ENCODE results near the gene CLIC3.
"Not testable (repeated sequence)": the region's sequence is repeated elsewhere in the genome, so short reads cannot be mapped to it uniquely, and the experiment has no call there.

The CLIC3 gene

DNA sequence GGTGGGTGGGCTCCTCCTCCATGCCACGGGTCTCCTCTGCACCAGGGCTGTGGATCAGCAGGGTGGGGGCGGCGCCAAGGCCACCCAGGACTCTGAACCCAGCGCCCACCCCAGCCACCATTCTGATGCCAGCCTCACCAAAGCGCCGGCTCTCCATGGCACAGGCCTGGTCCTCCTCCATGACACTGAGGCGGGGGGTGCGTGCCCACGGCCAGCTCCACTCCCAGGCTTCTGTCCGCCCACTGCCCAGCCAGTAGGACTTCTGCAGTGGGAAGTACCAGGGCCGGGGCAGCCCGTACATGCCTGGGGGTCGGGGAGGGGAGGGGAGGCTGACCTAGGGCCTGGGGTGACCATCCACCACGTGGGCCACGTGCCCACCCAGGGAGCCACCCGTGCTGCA is 20.1 kb upstream of the CLIC3 start:
- no peak for DNase-seq

DNA sequence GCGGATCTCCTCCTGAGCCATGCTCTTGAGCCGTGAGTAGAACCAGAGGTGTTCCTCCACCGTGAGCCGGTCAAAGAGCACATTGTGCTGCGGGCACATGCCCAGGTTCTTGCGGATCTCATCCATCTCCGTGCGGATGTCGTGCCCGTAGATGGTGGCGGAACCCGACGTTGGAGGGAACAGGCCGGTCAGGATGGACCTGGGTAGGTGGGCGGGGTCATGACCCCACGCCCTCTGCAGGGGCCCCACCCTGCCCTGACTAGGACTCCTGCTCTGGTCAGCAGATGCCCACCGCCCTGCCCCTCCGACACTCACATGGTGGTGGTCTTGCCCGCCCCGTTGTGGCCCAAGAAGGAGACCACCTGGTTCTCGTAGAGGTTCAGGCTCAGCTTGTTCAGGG is 19.6 kb upstream of the CLIC3 start:
- DNase-seq: no peak

DNA sequence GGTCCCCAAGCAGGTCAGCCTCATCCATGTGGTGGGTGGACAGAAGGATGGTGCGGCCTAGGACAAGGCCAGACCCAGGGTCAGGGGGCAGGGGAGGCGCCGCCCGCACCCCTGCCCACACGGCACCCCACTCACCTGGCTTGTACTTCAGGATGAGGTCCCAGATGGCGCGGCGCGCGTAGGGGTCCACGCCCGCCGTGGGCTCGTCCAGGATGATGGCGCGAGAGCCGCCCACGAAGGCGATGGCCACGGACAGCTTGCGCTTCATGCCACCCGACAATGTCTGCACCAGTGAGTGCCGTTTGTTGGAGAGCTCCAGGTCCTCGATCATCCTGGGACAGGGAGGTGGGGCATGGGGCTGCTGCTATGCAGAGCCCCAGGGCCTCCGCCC is 19.2 kb upstream of the CLIC3 start:
- DNase-seq: no peak

DNA sequence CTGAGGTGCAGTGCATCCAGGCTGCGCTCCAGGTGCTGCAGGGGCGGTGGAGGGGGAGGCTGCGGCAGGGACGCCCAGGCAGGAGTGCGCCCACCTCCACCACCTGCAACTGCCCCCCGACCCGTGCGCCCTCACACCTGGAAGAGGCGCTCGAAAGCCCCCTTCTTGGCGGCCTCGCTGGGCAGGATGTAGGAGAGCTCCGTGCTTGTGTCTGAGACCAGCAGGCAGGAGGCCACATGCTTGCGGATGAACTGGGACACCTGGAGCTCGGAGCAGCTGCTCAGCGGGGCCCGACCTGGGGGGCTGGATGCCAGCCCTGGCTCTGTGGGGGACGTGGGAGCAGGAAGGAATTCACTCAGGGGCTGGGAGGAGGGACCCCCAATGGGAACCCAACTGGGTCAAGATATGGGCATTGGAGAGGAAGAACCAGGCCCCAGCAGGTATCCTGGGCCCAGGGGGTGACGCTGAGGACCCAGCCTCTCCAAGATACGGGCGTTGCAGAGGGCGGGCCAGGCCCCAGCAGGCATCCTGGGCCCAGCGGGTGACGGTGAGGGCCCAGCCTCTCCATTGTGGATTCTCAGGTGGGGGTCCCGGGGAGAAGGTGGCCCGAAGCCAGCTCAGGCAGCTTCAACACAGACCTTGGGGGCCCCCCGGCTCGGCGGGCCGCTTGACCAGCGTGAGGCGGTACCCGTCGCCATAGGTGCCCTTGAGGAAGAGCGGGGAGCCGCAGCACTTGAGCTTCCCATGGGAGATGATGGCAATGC is 18.6 kb upstream of the CLIC3 start:
- no peak for DNase-seq

DNA sequence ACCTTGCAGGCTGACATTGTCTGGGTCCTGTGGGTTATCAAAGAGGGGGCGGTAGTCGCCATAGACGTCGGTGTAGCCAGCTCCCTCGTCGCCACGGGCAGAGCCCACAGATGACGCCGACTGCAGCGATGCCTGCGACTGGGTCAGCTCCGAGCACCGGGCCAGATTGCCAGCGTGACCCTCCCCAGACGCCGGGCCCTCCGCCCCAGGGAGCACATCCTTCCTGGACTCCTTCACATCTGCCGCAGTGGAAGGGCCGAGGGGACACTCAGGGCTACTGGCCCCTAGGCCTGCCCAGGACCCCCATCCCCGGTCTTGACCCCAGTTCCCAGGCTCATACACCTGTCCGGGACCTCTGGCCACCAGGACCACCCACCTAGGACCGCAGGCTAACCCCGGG is 17.8 kb upstream of the CLIC3 start:
- no peak for DNase-seq

DNA sequence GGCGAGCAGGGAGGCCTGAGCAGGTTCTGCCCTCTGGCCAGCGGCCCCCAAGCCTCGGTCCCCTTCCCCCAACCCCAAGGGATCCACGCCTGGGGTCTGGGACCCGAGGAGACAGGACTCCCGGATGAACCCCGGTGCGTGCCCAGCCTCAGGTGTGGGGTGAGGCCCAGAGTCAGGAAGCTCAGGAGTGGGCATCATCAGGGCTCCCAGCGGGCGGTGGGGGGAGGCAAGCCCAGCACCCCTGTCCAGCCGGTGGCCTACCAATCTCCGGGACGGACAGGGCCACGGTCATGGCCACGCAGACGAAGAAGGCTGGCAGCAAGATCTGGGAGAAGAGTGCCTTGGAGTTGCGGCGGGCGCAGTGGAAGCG is 17.2 kb upstream of the CLIC3 start:
- DNase-seq: no peak

DNA sequence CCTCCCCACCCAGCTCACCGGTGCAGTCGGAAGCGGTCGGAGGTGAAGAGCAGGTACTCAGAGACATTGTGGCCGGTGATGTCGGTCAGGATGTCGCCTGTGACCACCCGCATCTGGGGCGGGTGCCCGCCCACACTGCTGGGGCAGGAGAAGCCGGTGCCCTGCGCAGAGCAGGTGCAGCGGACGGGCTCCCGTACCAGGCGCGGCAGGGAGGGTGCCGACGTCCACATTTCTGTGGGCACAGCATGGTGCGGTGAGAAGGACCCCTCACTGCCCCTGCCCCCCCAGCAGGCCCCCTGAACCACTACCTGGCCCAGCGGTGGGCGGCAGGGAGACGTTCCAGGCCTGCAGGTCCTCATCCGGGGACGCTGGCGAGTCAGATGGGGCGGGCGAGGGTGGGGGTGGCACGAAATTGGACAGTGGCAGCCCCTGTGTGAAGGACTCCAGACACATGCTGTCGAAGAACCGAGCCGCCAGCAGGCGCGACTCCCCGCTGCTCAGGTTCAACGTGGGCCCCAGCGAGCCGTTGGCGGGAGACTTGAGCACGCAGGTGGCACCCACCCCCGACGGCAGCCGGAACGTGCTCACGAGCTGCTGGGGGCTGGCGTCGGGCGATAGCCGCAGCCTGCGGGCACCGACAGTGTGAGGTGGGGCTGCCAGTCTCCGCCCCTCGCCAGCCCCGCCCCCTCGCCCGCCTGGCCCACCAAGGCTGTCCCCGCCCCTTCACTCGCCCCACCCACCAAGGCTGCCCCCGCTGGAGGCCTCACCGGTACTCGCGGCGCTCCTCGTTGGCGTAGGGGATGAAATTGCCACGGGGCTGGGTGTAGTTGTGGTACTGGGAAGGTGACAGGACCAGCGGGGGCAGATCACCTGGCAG is 16.6 kb upstream of the CLIC3 start:
- DNase-seq: no peak

DNA sequence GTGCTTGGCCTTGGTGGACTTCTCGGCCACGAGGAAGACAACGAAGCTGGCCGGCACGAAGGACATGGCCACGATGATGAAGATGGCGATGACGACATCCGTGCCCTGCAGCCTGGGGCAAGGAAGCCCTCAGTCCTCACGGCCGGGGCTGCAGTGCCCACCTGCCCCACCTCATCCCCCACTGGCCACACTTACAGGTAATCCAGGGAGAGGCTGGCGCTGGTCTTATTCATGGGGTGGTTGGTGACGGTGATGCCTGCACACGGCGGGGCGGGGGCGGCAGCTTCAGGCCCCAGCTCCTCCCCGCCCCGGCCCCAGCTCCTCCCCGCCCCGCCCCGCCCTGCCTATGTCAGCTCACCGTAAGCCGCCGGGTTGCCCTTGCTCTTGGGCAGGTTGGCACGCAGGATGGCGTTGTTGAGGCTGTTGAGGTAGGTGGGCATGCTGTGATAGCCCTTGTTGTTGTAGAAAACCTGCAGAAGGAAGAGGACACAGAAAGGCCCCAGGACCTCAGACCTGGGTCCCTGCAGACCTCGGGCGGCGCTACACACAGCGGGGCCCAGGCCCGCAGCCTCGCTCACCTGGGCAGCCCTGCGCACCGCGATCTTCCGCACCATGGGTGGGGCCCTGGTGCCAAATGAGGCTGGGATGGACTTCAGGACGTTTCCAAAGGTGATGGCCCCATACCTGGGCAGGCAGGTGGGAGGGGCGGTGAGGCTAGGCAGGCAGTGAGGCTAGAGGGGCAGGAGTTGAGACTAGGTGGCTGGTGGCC is 15.7 kb upstream of the CLIC3 start:
- DNase-seq: no peak

DNA sequence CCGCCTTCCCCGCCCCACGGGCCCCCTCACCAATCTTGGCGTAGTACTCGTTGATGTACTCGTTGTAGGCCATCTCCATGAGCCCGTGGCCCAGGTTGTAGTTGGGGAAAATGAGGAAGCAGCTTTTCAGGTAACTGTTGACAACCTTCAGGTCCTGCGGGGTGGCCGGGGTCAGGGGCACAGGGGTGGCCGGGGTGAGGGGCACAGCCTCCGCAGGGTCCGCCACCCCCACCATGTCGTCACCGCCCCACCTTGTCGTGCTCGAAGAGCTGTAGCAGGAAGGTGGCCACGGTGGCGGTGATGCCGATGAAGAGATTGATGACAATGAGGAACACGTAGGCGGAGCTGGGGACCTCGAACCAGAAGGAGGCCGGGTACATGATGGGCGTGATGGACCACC is 14.8 kb upstream of the CLIC3 start:
- no peak for DNase-seq

DNA sequence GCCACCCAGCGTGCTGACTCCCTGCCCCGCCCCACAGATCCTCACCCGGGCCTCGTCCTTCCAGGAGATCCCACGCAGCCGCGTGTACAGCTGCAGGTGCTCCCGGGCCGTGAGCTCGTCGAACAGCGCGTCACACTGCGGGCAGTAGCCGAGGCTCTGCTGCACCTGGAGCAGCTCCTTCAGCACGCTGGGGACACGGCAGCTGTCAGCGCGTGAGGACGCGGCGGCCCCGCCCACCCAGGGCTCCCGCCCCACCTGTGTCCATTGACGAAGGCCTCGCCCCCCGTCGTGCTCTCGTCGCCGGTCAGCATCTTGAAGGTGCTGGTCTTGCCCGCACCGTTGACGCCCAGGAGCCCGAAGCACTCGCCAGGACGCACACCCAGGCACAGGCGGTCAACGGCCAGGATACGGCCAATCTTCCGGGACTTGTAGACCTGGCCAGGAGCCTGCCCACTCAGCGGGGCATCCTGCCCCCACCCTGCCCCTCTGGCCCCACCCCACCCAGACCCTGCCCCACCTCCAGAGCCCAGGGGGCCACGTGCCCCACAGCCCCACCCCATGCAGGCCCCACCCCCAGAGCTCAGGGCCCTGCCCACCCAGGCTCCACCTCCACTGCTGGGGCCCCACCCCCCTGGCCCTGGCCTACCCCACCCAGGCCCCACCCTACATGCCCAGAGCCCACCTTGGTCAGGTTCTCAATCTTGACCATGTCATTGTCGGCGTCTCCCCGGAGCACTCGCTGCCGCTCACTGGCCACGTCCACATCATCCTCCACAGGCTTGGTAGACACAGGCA is 13.8 kb upstream of the CLIC3 start:
- DNase-seq: no peak

DNA sequence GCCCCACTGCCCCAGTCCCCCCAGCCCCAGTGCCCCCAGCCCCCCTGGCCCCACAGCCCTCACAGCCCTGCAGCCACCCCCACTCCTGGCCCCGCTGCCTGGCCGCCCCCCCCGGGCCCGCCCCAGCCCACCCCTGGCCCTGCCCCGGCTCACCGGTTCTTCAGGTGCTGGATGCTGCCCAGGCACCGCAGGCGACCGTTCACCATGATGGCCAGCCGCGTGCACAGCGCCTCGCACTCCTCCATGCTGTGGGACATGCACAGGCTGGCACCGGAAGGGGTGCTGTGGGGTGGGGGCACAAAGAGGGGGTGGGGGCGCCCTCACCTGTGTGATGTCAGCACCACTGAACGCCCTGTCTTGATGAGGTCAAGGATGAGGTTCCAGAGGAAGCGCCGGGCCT is 12.8 kb upstream of the CLIC3 start:
- no peak for DNase-seq

DNA sequence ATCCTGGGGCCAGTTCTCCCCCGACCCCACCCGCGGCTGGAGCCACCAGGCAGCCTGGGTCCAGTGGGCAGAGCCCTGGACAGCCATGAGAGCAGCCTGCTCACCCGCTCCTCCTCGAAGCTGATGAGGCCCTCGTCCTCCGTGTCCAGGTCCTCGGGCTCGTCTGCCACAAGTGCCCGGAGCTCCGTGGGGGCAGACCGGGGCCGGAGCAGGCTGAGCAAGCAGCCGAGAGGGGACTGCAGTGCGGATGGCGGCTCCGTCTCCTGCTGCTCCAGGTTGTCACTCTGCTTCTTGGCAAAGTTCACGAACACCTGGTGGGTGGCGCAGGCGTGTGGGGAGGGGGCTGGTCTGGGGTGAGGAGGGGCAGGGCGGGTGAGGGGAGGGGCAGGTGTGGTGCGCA is 11.9 kb upstream of the CLIC3 start:
- no peak for DNase-seq

DNA sequence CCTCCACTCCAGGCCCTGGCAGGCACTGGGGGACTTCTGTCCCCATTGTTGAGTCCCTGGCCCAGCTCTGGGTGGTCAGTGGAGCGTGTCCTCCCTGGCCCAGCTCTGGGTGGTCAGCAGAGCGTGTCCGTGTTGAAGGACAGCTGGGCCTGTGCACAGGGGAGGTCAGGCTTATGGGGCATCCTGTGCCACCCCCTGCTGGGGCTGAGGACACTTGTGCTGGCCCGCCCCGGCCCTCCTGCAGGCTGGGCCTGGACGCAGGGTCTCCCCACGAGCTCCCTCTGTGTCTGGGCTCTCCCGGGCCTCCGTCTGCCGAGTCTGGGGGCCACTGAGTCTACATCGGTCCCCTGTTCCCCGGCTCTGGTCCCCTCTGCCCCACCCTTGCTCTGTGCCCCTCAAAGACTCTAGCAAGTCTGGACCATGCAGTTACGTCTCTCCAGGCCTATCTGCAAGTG is 11.5 kb upstream of the CLIC3 start:
- no peak for DNase-seq

DNA sequence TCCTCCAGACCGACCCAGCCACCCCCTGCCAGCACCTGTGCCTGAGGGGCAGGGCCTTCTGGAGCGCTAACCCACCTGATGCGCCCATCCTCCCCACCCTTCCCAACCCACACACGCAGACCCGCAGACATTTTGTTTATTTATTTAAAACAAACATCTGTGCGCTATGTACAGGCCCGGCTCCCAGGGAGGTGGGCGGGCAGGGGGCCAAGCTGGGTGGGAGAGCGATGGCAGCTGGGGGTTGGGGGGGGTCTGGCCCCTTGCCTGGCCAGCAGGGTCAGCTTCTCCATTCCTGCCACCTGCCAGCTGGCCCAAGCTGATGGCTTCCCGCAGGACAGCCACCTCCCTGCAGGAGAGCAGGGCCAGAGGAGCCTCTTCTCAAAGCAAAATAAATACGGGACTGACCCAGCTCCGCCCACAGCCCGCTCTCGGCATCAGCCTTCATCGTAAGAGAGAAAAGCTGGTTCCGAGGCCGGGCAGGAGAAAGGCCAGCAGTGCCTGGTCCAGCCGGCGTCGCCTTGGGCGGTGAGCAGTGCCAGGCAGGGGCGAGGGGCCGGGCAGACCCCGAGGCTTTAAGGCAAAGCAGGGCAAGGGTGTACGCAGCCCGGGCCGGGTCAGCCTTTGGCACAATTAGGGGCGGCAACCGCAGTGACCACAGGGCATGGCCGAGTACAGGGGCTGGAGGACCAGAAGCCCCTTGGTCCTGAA is 10.9 kb upstream of the CLIC3 start:
- DNase-seq: no peak

DNA sequence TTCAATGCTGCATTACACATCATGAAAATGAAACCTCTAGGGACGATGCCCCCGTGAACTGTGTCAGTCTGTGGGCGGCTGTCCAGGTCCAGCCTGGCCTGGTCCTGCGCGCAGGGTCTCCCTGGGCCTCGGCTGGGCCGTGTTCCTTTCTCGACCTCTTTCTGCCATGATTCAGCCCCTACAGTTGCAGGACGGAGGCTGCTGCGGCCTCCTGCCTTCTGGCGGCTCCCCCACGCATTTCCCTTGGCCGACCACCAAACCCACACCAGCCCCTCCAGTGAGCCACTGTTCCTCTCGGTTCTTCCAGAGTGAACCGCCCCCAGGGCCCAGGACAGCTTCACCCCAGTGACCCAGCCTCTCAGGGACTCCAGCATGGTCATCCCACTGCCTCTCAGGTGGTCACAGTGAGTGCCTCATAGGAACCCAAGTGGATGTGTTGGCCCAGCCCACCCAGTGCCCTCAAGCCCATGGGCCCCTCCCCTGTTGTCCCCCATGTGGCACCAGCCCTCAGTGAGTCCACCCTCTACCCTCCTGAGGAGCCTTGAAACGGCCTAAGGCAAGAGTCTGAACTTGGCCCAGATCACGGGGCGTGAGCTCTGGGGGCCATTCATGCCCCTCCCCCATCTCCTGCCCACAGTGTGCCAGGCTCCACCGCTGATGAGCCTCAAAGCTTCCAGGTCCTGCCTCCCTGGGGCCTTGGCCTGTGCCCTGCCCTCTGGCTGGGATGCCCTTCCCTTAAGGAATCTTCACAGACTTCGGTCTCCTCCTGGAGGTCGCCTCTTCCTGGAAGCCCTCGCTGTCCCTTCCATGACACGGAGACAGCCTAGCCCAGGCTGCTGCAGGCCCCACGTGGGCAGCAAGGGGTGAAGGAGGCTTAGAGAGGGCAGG is 10.0 kb upstream of the CLIC3 start:
- DNase-seq: no peak

DNA sequence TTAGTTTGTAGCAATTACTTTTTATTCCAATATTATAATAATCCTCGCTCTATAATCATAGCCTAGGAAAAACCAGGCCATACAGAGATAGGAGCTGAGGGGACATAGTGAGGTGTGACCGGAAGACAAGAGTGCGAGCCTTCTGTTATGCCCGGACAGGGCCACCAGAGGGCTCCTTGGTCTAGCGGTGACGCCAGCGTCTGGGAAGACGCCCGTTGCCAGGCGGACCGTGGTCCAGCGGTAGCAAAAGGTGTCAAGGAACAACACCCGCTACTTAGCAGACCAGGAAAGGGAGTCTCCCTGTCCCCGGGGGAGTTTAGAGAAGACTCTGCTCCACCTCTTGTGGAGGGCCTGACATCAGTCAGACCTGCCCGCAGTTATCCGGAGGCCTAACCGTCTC is 7.9 kb upstream of the CLIC3 start:
- DNase-seq: not testable (repeated sequence)

DNA sequence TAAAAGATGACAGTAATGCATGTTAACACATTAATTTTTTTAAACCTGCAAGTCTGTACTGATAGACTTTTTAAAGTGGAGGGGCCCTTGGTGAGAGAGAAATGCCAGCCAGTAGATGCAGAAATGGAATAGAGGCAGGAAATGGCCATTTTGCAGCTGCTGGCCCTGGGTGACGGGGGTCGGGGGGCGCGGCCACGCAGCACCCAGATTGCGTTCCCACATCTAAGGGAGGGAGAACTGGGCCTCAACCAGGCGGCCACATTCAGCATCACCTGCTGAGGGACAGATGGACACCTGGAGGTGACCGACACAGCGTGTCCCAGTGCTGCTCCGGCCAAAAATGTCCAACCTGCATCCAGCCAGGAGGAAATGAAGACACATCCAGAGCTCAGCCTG is 6.3 kb upstream of the CLIC3 start:
- DNase-seq: no peak

DNA sequence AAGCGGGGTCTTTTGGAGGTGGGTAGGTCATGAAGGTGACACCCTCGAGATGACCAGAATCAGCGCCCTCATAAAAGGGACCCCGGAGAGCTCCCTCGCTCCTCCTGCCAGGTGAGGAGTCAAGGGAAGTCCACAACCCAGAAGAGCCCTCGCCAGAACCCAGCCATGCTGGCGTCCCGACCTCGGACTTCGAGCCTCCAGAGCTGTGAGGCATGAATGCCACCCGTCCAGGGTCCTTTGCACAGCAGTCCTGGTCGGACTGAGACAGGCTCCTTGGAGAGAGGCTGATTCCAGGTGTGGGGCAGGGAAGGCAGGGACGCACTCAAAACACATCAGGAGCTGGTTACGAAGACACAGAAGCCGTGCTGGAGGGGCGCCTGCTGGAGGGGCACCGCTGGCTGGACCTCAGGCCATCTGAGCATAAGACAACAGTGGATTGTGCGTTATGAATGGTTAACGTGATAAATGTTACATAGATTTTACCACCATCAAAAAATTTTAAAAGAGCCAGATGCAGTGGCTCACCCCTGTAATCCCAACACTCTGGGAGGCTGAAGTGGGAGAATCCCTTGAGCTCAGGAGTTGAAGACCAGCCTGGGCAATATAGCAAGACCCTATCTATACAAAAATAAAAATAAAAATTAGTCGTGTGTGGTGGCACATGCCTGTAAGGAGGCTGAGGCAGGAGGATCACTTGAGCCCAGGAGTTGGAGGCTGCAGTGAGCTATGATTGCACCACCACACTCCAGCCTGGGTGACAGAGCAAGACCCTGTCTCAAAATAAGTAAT is 5.7 kb upstream of the CLIC3 start:
- no peak for DNase-seq

DNA sequence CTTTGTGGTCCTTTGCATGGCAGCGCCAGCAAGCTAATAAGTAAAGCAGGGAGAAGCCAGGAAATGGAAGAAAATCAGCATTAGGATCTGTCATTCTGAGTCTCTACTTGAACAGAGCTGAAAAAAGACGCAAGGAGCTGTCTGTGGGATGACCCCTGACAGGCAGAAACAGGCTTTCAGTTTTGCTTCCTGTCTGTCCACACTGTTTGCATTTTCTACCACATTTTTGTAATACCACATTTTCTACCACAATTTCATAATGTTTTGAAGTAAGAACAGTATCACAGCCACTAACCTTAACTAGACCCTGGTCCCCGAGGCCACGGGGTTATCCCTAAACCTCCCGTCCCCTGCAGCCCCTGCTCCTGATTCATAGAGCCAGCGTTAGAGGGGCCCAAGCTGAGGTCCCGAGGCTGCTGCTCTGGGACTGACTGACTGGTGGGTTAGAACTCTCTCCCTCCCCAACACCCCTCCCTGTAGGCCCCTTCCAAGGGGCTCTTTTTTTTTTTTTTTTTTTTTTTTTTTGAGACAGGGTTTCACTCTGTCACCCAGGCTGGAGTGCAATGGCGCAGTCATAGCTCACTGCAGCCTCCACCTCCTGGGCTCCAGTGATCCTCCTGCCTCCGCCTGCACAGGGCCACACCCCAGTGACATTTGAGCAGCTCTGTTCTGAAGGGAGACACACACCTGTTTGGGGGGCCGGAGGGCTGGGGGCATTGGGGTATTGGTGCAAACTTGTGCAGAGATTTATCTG is 4.0 kb upstream of the CLIC3 start:
- DNase-seq: no peak

Data from DMS79 (cell line).